B cell (primary cell): ENCODE results near the gene SERPINE2. TPM values are rescaled to one million over a fixed set of nuclear protein-coding genes. Genes with fewer than 3 reads are reported as not detected.

ENCODE experiments used
- ATAC-seq: fragments of 200-7000 bp; cut with Tn5 transposase; one replicate; pipeline ENCODE4 v1.10.0; 2021; ENCODE audit warnings: low read depth, mild to moderate bottlenecking, moderate number of reproducible peaks, moderate library complexity
- CTCF ChIA-PET: fragments of 350-600 bp; sonication (Branson Sonifier 250); formaldehyde crosslinking; loops from one replicate; lab custom pipeline; 2021; ENCODE audit warnings: antibody characterized with exemption, inconsistent platforms; lab: Charles Lee
- POLR2A ChIA-PET: fragments of 350-600 bp; sonication (Branson Sonifier 250); formaldehyde crosslinking; loops from one replicate; lab custom pipeline; 2021; ENCODE audit warnings: antibody characterized with exemption; lab: Charles Lee
- DNase-seq: peaks from one replicate; pipeline ENCODE4 v3.0.0; 2013
- H2AFZ ChIP-seq: 2 replicates; pipeline ENCODE4 v1.6.1; 2012; ENCODE audit warnings: mild to moderate bottlenecking, low read depth, low read length; ENCODE audit not compliant: insufficient read depth, poor library complexity, severe bottlenecking
- H3K27ac ChIP-seq, 2 donors: 1 replicate in 1 of 2; 2 replicates in 1 of 2; pipeline ENCODE4 v1.5.1; 2012 to 2013; ENCODE audit warnings: low read length in 2 of 2, mild to moderate bottlenecking in 2 of 2, moderate library complexity in 1 of 2
- H3K27me3 ChIP-seq, 4 experiments: fragments of 200-600 bp in 1 of 4; sonication (generic) in 1 of 4; replicated peaks in 1 of 4; 1 replicate in 2 of 4; 2 replicates in 2 of 4; pipeline versions ENCODE4 v1.6.1 to v1.7.0; 2013 to 2016; ENCODE audit warnings: low read length in 3 of 4, mild to moderate bottlenecking in 2 of 4, mixed read lengths in 1 of 4, moderate library complexity in 1 of 4; ENCODE audit not compliant: insufficient read depth in 4 of 4, control insufficient read depth in 3 of 4; ENCODE audit errors: control extremely low read depth in 1 of 4
- H3K36me3 ChIP-seq, 2 experiments: replicated peaks in 1 of 2; 1 replicate in 1 of 2; 2 replicates in 1 of 2; pipeline versions ENCODE4 v1.6.1 to v1.7.1; 2013; ENCODE audit warnings: low read length in 1 of 2; ENCODE audit not compliant: insufficient read depth in 2 of 2, control insufficient read depth in 1 of 2; ENCODE audit errors: control extremely low read depth in 1 of 2, extremely low read depth in 1 of 2
- H3K4me1 ChIP-seq, 2 donors: fragments of 200-600 bp in 1 of 2; sonication (generic) in 1 of 2; 1 replicate in 1 of 2; 2 replicates in 1 of 2; pipeline versions ENCODE4 v1.5.1 to v1.6.1; 2013 to 2017; ENCODE audit warnings: low read length in 2 of 2; ENCODE audit not compliant: control insufficient read depth in 2 of 2, insufficient read depth in 2 of 2
- H3K4me2 ChIP-seq: replicated peaks from 2 replicates; pipeline ENCODE3; 2012; ENCODE audit warnings: mild to moderate bottlenecking, low read depth, low read length; ENCODE audit not compliant: poor library complexity, severe bottlenecking
- H3K4me3 ChIP-seq, 5 experiments: fragments of 200-600 bp in 1 of 5; sonication (generic) in 1 of 5; 1 replicate in 3 of 5; 2 replicates in 2 of 5; pipeline versions ENCODE4 v1.5.1 to v1.7.0; 2011 to 2016; ENCODE audit warnings: low read length in 4 of 5, mild to moderate bottlenecking in 4 of 5, low read depth in 2 of 5, control low read depth in 1 of 5, moderate library complexity in 1 of 5; ENCODE audit not compliant: insufficient read depth in 1 of 5; ENCODE audit errors: control extremely low read depth in 1 of 5, extremely low read depth in 1 of 5
- H3K79me2 ChIP-seq: fragments of 200-600 bp; sonication (generic); one replicate; pipeline ENCODE4 v1.6.0; 2016; ENCODE audit warnings: low read length; ENCODE audit not compliant: control insufficient read depth, insufficient read depth
- H3K9ac ChIP-seq: fragments of 200-600 bp; sonication (generic); 2 replicates; pipeline ENCODE4 v1.6.1; 2017; ENCODE audit warnings: mild to moderate bottlenecking, low read length, moderate library complexity
- H3K9me3 ChIP-seq, 3 donors: one replicate each; pipeline versions ENCODE4 v1.6.1 to v1.7.1; 2013; ENCODE audit warnings: low read length in 2 of 3; ENCODE audit not compliant: control insufficient read depth in 2 of 3, insufficient read depth in 1 of 3; ENCODE audit errors: control extremely low read depth in 1 of 3
- H4K20me1 ChIP-seq: 2 replicates; pipeline ENCODE4 v1.6.0; 2012; ENCODE audit warnings: mild to moderate bottlenecking, low read length; ENCODE audit not compliant: insufficient read depth, control insufficient read depth, poor library complexity, severe bottlenecking
- H3K27ac Mint-ChIP-seq: one replicate; pipeline ENCODE4 v1.8.0; 2021; ENCODE audit warnings: mixed read lengths
- H3K27me3 Mint-ChIP-seq: one replicate; pipeline ENCODE4 v1.8.0; 2021; ENCODE audit warnings: mixed read lengths
- H3K4me1 Mint-ChIP-seq: one replicate; pipeline ENCODE4 v1.8.0; 2021; ENCODE audit warnings: mixed read lengths
- H3K4me3 Mint-ChIP-seq: one replicate; pipeline ENCODE4 v1.8.0; 2021; ENCODE audit warnings: mixed read lengths
- H3K9me3 Mint-ChIP-seq: one replicate; pipeline ENCODE4 v1.8.0; 2022; ENCODE audit warnings: mixed read lengths; ENCODE audit not compliant: insufficient read depth
- CTCF ChIP-seq: fragments of 200-600 bp; IDR thresholded peaks from one replicate; pipeline ENCODE4 v1.8.0; 2022; ENCODE audit warnings: antibody characterized with exemption, mild to moderate bottlenecking
- EZH2 ChIP-seq: IDR thresholded peaks from 2 replicates; pipeline ENCODE4 v1.6.1; 2012; ENCODE audit warnings: borderline replicate concordance, low read depth, mild to moderate bottlenecking, moderate library complexity, low read length; ENCODE audit not compliant: insufficient read depth, poor library complexity, severe bottlenecking
- WGBS: methylation state at CpG from one replicate; pipeline ENCODE4 v1.1.5; 2013; ENCODE audit warnings: missing lambda C conversion rate; ENCODE audit not compliant: insufficient coverage; 5-methylcytosine and 5-hydroxymethylcytosine counted together
- intact Hi-C: fragments of 100-400 bp; cut with micrococcal nuclease; formaldehyde crosslinking; loops from one replicate; pipeline ENCODE4 v1.10.0; 2022
- polyA plus RNA-seq: library from polyadenylated mRNA; depleted of rRNA; stranded (reverse); fragments of >200 nt; gene quantifications from 2 replicates; pipeline ENCODE4 v1.2.3, GENCODE V29; 2012
- total RNA-seq, 2 donors: library from RNA; stranded (reverse); fragments of 120-200 nt in 1 of 2; gene quantifications; 1 replicate in 1 of 2; 2 replicates in 1 of 2; pipeline versions ENCODE4 v1.2.3 to v1.2.4, GENCODE V29; 2013 to 2022

The SERPINE2 gene
- total and polyA plus RNA-seq, 2 donors (not counting 1 experiment from before 2014, with no cell fraction given) = 0.45 to 1.8 TPM

DNA sequence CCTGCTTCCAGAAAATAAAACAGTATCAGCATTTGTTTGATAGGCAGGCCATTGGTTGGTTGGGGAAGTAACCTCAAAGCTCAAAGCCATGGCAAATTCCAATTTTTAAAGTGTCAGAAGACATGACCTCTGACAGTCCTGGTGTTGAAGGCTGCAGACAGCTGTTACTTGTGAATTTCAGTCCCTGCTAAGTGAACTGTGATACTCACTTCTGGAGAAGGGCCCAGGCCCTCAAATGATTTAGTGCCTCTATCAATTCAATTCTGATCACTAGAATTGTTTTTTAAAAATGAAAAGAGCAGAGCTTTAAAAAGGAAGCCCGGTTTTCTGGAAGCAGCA is 58.7 kb downstream of the SERPINE2 start:
- no peak overlapping the region for H3K4me3 ChIP-seq
- H3K27me3 ChIP-seq = peaks cover 0 to under 1% (median 0%) of the 10 kb centered on the region in 4 experiments
- H4K20me1 ChIP-seq = no peaks in the 10 kb centered on the region
- no peaks in the 10 kb centered on the region for H3K79me2 ChIP-seq
- ChIA-PET CTCF (interaction anchor here (1.1 to 6.6 kb wide), 2 partner anchors 9 to 11 kb away, joined by 3 to 50 read pairs; no protein-coding TSS in a partner anchor), POLR2A (no interaction called here)
- Mint-ChIP-seq H3K4me3 (no peak overlapping the region), H3K4me1 (no peaks in the 10 kb centered on the region), H3K27me3 (peaks cover 6% of the 10 kb centered on the region), H3K9me3 (no peaks in the 10 kb centered on the region), H3K27ac (no peak overlapping the region)
- ATAC-seq (no peak), DNase-seq (no peak)
- H3K4me2 ChIP-seq = no peak overlapping the region
- intact Hi-C loops = no loop called here
- no peaks in the 10 kb centered on the region for H3K9me3 ChIP-seq
- WGBS = 100% methylated on average over 1 of the region's 1 CpG
- no peak overlapping the region for H3K27ac ChIP-seq
- H3K36me3 ChIP-seq = no peaks in the 10 kb centered on the region
- no peak overlapping the region for H2AFZ ChIP-seq
- no peak overlapping the region for H3K9ac ChIP-seq
- H3K4me1 ChIP-seq = no peaks in the 10 kb centered on the region
- TF ChIP-seq EZH2 (no peak), CTCF (no peak)

DNA sequence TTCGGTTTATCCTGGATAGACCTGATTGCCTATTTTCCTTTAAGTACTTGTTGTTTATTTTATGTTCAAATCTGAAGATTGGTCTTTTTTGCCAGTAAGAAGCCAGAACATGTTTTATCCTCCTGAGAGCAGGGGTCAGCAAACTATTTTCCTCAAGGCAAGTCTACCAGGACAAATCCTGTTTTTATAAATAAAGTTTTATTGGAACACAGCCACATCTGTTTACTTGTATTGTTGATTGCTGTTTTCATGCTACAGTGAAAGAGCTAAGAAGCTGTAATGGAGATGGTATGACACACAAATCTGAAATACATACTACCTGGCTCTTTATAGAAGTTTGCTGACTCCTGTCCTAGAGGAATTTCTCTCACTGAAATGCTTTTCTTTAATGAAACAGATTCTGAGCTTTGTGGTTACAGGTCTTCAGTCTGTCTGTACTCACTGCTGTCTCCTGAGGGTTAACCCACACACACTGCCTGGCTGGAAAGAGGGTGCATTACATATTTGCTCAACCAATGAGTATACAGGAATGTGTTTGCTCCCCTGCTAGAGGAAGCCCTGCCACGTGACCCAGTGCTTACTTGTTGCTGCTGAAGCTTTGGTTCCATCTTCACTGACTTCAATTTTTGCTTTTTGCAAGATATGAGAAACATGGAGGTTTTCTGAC is 59.2 kb downstream of the SERPINE2 start:
- no peak overlapping the region for H3K4me3 Mint-ChIP-seq
- no peak overlapping the region for H3K27ac ChIP-seq
- WGBS = 75% methylated on average over 2 of the region's 2 CpGs
- ChIA-PET CTCF (interaction anchor here (1.1 to 6.6 kb wide), 3 partner anchors 9 to 305 kb away, joined by 3 to 50 read pairs (median 3); no protein-coding TSS in a partner anchor), POLR2A (no interaction called here)
- H3K9me3 ChIP-seq = no peaks in the 10 kb centered on the region
- TF ChIP-seq EZH2 (no peak), CTCF (no peak)
- no peak for DNase-seq
- ATAC-seq = no peak
- H3K4me3 ChIP-seq = no peak overlapping the region
- H4K20me1 ChIP-seq = no peaks in the 10 kb centered on the region
- intact Hi-C loops = loop anchor here (10.0 kb wide), 1 partner anchor 375 kb away; no protein-coding TSS in a partner anchor
- H3K4me2 ChIP-seq = no peak overlapping the region
- H3K9me3 Mint-ChIP-seq = no peaks in the 10 kb centered on the region
- no peaks in the 10 kb centered on the region for H3K4me1 ChIP-seq
- H3K79me2 ChIP-seq = no peaks in the 10 kb centered on the region
- H3K9ac ChIP-seq = no peak overlapping the region
- no peaks in the 10 kb centered on the region for H3K27me3 ChIP-seq
- H3K36me3 ChIP-seq = no peaks in the 10 kb centered on the region
- H3K27ac Mint-ChIP-seq = no peak overlapping the region
- no peak overlapping the region for H2AFZ ChIP-seq
- no peaks in the 10 kb centered on the region for H3K4me1 Mint-ChIP-seq
- H3K27me3 Mint-ChIP-seq = peaks cover 6% of the 10 kb centered on the region
